HG03571 (cell line): ENCODE results near the gene ZNF473.
"Not testable (repeated sequence)": the region's sequence is repeated elsewhere in the genome, so short reads cannot be mapped to it uniquely, and the experiment has no call there.

Experiments
- ATAC-seq: cut with Tn5 transposase; IDR thresholded peaks from one replicate; pipeline ENCODE4 v1.9.1; 2021; ENCODE audit not compliant: unreplicated experiment

Gene ZNF473

GRCh38 chr19:50097884-50098283, 72.1 kb downstream of the ZNF473 start:
- not testable (repeated sequence) for ATAC-seq

- not testable (repeated sequence) for ATAC-seq
Measured at GRCh38 chr19:50098892-50099291, 73.1 kb downstream of the ZNF473 start.

GRCh38 chr19:50099696-50100095, 73.9 kb downstream of the ZNF473 start:
- ATAC-seq = not testable (repeated sequence)

- ATAC-seq = not testable (repeated sequence)
Measured at GRCh38 chr19:50100946-50101345, 75.1 kb downstream of the ZNF473 start.
